Kidney tubule cell (primary cell): ENCODE data around the gene C18orf32.
"Not testable (repeated sequence)": the region's sequence is repeated elsewhere in the genome, so short reads cannot be mapped to it uniquely, and the experiment has no call there.

Experiments
- DNase-seq: peaks from one replicate; pipeline ENCODE4 v3.0.0-alpha.2; 2018; ENCODE audit warnings: low spot score

The C18orf32 gene

DNA sequence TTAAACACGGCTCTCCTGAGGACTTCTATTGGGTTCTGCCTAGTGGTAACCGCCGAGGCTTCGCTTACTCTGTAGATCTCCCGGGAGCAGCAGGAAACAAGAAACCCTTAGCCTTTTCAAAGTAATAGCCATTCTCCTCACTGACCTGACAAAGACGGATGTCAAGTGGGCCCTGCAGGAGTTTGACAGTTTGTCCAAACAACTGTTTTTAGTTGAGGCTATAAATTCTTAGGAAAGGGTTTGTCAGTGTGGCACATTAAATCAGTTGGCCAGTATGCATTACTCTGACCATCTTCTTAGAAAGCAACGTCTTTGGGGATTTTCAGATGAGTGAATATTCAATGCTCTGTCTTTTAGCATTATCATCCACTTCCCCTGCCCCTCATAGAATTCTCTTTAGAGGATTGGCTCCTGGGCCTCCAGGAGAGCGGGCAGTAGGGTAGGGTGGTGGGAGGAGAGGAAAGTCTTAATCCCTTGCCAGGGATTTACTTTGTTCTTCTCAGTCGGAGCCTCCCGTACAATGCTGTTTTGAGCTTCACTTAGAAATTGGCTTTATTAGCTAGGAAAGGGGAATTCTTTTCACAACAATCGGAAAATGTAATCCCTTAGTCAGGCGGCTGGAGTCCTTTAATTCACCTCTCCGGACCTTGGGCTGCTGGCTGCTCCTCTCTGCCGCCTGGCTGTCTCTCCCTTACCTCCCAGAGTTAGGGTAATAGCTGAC is 13.3 kb upstream of the C18orf32 start:
- DNase-seq, result no peak

DNA sequence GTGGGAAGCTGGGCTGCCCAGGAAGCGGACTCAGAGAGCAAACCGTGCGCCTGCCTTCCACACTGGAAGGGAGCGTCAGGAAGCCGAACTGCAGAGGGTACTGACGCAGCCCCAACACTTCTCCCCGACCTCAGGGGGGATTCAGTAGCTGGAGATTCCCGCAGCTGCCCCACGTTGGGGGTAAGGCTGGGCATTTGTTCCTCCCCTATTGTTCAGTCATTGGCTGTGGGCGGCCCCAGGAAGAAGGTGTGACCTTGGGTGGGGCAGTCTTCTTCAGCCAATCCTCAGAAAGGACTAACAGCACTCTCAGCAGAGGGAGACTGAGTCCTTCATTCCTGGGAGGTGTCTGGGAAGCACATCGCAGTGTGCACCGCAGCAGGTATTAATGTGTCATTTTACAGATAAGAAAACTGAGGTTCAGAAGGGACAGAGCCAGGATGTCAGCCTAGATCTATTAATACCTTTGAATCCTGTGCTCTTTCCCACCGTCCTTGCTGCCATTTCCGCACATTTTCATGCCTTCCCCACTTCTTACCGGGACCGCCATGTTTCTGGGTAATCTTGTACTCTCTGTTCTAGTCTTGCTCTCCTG is 12.1 kb upstream of the C18orf32 start:
- DNase-seq, result no peak

DNA sequence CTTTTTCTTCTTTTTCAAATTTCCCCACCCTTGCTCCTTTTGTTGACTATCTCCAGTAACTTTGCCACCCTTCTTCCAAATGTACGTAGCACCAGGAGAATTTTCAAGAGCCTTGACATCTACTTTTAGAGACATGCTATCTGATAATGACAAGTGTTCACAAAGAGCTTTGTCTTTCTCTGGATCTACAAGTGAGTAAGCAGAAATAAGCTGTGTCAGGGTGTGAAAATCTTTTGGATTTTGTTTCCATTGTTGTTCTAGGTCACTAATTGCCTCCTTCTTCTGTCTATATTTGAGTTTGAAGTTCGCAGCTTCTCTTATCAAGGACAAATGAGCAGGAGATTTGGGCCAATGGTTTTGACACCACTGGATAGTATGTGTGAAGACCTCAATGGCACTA is 8.4 kb upstream of the C18orf32 start:
- DNase-seq, result no peak

DNA sequence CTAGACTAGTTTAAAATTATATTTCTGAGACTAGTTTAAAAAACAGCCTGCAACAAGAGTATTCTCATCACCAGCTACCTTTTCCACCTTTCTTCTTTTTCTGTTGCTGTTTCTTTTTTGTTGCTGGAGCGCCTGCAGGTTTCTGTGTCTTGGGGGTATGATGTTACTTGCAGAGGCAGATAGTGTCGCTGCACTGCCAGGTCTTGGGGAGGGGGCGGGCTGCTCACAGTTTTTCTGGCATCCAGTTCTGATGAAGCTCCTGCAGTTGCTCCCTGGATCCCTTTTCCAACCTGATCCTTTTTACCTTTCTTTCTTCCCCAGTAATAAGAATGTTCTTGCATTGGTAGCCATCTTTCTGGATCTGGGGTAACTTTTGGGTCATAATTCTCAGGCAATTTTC is 8.0 kb upstream of the C18orf32 start:
- DNase-seq, result no peak

DNA sequence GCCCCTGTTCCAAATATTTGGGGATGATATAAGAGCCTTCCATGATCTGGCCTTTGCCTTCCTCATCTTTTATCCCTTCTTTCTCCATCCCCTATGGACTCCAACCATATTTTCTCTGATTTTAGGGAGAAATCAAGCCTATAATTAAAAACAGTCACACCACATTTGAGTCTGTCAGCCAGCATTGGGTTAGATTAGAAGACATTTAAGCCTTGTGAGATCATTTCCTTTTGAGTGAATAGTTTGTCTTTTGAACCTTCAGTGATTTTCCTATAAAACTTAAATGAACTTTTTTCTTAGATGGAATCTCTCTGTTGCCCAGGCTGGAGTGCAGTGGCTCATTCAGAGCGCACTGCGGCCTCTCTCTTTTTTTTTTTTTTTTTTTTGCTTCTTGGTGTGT is 7.6 kb upstream of the C18orf32 start:
- DNase-seq, result no peak

DNA sequence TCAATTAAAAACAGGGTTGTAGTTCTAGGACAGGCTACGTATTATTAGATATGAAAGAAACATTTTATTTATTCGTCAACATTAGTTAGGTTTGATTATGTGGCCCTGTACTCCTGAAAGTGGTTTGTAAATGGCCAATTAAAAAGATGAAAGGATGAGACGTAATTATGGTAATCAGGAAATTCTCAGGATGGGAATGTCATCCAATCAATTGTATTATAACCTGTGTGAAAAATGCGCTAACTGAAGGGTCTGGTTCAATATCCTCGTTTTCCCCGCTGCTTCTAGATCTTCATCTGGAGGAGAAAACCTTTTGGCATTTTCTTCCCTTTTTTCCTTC is 5.6 kb upstream of the C18orf32 start:
- no peak for DNase-seq

DNA sequence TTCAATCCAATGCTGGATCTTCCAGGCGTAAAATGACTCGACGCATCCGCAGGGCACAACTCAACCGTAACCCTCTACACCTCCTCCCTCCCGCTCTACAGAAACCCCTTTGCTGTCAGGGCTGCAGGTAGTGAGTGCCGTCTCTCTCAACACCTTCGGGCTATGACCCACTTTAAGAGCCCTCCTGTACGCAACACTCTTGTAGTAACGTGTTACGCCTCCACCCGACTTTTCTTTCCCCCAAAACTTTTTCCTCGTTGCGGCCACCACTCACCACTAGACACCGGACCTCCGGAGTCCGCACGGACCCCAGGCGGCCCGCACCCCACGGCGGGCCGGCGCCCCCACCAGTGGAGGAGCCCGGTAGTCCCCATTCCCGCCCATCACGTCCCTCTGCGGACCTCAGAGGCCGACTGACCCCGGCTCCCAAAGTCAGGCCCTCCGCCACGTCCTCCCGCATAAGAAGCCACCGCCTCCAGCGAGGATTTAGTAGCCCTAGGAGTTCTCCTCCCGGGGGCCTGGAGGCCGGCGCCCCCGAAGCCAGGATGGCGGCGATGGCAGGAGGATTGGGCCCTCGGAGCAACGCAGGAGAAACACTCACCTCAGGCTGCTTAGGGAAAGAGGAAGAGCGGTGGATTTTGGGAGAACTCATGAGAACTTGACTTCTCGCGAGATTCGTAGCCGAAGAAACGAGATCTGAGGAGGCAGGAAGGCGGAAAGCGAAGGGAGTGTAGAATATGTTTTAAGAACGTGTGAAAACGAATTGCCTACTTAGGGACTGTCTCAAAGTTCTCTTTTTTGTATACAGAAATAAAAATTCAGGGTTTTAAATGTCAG is 5.0 kb upstream of the C18orf32 start, which contains the start of gene RPL17:
Gene RPL17, minus strand, starts transcription at position 609 of the 837 bp plus-strand sequence.
- peak; percentile 99 for DNase-seq

DNA sequence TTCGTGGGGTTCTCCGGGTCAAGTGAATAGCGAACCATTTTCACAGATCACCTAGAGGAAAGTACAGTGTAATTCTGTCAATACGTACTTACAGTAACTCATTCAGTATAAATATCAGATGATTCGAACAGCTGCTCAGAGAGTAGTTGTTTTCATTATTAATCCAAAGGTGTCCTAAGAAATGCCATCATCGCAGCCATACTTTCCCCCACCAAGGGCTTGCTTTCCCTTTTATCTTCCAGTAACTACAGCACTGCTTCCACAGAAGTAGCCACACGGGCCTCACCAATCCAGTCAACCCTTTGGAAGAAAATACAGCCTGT is 4.5 kb upstream of the C18orf32 start:
- DNase-seq, result no peak

DNA sequence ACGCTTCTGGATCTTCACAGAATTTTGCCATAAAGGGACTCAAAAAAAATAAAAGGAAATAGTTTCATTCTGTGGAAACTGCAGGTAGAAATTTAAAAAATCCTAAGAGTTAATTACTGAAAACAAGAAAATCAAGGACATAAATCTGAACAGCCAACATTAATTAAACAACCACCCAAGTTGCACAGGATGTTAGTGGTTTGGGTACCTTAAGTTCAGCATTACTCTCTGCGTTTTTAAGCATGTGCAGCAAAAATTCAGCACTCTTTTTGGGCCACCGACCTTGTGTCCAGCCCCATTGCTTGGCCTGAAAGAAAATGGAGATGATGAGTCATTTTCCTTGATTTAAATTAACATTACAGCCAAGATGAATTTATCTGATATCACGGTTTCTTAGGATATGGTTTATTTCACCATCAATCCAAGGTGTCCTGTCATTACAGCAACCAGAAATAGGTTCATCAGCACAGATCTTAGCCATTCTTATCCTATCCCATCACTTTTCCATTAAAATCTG is 3.3 kb upstream of the C18orf32 start:
- no peak for DNase-seq

DNA sequence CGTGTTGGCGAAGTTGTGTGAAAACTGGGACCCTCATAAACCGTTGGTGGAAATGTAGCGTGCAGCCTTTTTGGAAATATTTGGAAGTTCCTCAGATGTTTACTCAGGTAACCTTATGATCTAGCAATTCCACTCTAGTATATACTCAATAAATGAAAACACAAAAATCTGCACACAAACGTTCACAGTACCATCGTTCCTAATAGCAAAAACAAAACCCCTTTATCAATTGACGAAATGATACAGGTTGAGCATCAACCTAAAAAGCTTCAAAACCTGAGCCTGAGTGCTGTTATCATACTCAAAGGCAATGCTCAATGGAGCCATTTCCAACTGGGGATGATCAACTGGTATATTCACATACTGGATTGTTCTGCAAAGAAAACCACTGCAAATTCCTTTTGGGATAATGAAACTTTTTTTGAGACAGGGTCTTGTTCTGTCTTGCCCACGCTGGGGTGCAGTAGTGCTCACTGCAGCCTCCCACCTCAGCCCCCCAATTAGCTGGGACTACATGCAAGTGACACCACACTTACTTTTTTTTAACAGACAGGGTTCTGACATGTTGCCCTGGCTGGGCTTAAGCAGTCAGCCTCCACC is 777 bp upstream of the C18orf32 start:
- no peak for DNase-seq

DNA sequence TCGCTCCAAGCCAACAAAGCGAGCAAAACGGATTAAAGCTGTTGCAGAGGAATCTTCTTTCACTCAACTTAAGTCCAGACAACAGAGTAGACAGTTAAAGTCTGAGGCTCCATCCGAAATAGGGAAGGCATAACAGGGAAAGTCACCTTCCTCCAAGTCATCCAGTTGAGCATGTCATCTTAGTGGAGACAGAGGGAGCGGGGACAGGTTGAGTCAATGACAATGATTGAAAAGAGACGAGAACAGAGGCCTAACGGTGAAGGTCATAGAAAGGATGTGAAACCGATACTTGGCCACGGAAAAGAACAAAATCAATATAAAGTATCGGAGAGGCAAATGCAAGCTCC is 455 bp downstream of the C18orf32 start:
- DNase-seq, result peak; percentile 52

DNA sequence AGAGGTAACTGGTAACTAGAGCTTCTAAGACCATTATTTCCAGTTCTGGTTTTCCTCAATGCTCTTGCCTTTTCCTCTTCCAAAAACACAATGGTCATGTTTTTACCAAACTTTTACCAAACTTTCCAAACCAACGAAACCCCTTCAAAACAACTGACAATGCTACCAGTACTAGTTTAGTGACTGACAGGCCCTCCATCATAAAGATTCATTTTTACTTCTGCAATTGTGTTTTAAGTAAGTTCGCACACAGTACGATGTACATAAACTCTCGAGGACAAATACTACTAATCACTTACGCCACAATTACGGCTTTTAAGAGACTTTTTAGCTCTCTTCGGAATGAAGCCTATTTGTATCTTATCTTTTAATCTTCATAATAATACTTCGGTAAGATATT is 900 bp downstream of the C18orf32 start:
- peak; percentile 7 for DNase-seq

DNA sequence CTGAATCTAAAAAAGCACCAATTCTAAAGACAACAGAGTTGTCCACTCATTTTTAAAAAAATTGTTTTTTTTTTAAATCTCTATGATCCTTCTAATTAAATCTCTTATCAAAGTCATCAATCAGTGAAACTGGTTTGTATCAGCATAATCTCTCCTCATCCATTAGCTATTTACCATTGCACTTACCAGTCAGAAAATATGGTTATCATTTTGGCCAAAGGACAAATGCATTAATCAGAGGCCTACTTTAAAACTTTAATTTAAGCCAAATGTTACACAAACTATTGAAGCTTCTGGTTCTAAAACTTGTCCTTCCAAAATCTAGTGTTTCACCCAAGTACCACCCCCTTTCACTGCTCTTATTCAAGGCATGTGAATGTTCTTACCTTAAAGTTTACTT is 3.8 kb downstream of the C18orf32 start:
- DNase-seq, result no peak

DNA sequence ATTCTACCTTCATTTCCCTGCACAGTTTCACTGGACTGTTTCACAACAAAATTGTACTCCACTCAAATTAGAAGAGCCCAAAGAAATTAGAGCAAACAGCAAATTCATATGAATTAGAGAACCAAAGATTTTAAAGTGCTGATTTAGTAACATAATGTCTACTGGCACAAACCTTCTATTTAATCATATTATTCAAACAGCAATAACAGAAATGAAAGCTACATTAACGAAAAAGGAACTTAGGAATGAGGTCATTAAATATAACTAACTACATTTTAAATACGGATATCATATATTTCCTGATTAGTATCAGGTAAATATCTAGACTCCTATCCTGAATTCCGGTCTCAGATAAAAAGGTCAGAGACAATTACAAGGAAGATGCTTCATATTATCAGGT is 5.1 kb downstream of the C18orf32 start:
- DNase-seq, result no peak

DNA sequence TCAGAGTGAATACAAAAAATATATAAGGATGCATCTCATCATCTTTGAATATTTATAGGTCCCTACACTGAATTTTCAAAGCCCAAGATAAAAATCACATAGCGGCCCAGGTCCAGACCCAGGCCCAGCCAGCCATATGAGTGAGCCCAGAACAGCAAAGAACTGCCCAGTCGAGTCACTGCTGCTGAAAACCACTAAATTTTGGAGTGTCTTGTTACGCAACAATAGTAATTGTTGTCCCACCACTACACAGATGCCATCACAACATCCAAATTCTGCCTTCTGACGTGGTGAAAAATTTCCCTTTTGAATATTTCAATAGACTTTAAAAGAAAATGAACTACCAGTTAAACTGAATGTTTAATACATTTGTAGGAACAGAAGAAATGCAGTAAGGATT is 5.7 kb downstream of the C18orf32 start:
- DNase-seq, result no peak

DNA sequence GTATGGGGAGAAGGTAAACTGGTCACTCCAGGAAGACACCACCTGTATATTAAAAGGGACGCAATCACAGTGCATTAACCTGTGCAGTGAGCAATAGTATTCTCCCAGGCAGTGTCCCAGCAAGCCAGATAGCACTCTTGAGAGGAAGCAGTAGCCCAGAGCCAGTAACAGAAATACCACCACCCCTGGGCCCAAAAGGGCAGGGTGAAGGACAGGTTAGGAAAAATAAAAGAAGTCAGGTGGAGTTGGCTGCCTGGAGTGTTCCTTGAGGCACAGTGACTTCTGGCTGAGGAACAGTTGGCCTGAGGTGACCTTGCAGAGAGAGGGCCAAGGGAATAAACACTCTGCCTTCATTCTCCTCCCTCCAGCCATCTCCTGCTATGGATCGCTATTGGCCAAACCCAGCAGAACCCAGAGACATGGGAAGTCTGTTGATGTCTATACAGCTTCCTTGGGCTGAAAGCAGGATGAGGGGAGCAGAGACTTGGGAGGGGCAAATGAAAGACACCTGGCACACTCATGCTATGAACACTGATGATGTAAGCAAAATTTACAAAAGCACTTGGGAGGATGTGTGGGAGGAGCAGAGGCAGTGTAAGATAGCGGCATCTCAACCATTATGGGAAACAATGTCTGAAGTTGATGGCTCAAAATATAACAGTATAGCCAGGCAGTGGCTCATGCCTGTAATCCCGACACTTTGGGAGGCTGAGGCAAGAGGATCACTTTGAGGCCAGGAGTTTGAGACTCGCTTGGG is 7.5 kb downstream of the C18orf32 start:
- DNase-seq, result no peak

DNA sequence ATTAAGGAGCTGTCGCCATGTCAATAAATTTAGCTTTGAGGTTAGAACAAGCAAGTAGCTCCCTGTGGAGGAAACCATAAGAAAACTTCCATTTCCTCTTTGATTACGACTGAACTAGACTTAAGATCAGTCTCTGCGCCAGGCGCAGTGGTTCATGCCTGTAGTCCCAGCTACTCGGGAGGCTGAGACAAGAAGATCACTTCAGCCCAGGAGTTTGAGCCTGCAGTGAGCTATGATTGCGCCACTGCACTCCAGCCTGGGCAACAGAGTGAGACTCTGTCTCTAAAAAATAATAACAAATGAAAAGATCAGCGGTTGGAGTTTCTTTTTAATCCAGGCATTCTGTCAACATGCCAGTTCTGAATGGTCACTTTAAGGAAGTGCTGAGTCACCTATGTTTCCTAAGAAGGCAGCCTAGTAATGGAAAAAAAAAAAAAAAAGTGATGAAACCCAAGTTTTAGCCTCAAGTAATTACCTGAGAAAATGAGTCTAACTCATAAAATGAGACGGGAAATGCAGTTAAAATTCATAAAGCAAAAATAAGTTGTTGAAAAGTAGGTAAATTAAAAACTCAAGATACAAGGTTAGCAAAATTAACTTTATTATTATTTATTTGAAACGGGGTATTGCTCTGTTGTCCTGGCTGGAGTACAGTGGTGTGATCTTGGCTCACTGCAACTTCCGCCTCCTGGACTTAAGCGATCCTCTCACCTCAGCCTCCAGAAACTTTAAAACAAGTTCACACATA is 10.2 kb downstream of the C18orf32 start:
- peak; percentile 82 for DNase-seq

DNA sequence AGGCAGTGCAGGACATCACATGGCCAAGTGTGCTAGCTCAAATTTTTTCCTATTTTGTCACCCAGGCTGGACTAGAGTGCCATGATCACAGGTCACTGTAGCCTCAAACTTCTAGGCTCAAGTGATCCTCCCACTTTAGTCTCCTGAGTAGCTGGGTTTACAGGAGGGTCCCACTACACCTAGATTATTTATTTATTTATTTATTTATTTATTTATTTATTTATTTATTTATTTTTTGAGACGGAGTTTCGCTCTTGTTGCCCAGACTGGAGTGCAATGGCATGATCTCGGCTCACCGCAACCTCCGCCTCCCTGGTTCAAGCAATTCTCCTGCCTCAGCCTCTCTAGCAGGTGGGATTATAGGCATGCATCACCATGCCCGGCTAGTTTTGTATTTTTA is 12.1 kb downstream of the C18orf32 start:
- not testable (repeated sequence) for DNase-seq

DNA sequence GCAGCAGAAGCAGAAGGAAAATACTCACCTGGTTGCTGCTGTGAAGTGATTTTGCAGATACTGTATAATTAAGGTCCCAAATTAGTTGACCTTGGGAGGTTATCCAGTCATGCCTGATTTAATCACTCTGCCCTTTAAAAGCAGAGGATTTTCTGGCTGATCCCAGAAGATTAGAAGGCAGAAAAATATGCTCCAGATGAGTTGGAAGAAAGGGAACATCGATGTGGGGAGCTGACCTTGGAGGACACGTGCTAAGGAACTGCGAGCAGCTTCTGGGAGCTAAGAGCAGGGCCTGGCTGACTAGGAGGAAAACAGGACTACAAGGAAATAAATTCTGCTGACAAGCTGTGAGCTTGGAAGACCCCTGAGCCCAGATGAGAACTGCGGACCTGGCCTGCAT is 13.3 kb downstream of the C18orf32 start:
- no peak for DNase-seq

DNA sequence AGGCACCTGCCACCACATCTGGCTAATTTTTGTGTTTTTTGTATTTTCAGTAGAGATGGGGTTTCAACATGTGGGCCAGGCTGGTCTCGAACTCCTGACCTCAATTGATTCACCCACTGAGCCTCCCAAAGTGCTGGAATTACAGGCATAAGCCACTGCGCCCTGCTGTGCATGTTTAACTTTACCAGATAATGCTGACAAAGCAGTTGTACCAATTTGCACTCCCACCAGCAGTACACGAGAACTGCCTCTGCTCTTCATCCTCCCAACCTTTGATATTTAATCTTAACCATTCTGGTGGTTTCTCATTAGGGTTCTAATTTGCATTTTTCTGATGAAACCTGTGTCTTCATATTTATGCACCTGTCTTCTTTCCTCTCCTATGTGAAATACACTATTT is 14.6 kb downstream of the C18orf32 start:
- DNase-seq, result no peak

DNA sequence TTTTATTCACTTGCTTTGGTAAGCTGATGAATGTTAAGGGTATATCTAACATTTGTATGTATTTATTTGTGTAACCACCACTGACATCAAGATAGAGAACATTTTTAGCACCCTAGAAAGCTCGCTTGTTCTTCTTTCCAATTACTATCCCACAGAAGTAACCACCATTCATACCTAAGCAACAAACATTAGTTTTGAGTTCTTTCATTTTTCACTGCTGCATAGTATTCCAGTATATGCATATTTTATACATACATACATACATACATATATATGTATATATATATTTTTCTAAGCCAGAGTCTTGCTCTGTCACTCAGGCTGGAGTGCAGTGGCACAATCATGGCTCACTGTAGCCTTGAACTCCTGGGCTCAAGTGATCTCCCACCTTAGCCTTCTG is 15.5 kb downstream of the C18orf32 start:
- DNase-seq, result no peak
